IMR-90 (cell line): ENCODE measurements around the gene ZDHHC21. TPM values are rescaled to one million over a fixed set of nuclear protein-coding genes. Genes with fewer than 3 reads are reported as not detected.

Source experiments
- ATAC-seq: fragments of 200-7000 bp; cut with Tn5 transposase; 2 replicates; pipeline ENCODE4 v1.9.1; 2020; ENCODE audit warnings: low read depth, mild to moderate bottlenecking, moderate library complexity
- BruUV-seq: library from RNA; stranded (reverse); fragments of 400-500 nt; replicated peaks from 2 replicates; lab custom pipeline; 2021; lab: Mats Ljungman, UMichigan
- CTCF ChIA-PET: fragments of 300-600 bp; formaldehyde crosslinking; extraction: SDS; loops from one replicate; lab custom pipeline; 2021; ENCODE audit warnings: antibody characterized with exemption; lab: Yijun Ruan, JAX
- POLR2A ChIA-PET: fragments of 300-600 bp; sonication (Branson Sonifier 250); formaldehyde crosslinking; loops from one replicate; lab custom pipeline; 2022; ENCODE audit warnings: antibody characterized with exemption; ENCODE audit not compliant: unreplicated experiment; lab: Charles Lee
- DNase-seq: peaks from one replicate; pipeline ENCODE4 v3.0.0; 2013
- H2AFZ ChIP-seq: replicated peaks from 2 replicates; pipeline ENCODE3; 2013; ENCODE audit warnings: low read length, mild to moderate bottlenecking; ENCODE audit not compliant: poor library complexity
- H2AK5ac ChIP-seq: 2 replicates; pipeline ENCODE4 v1.6.1; 2013; ENCODE audit warnings: low read depth, low read length, inconsistent platforms
- H2AK9ac ChIP-seq: replicated peaks from 2 replicates; pipeline ENCODE3; 2013; ENCODE audit warnings: mild to moderate bottlenecking, low read depth, low read length, moderate library complexity; ENCODE audit not compliant: poor library complexity
- H2BK120ac ChIP-seq: 2 replicates; pipeline ENCODE4 v1.6.1; 2013; ENCODE audit warnings: low read depth, low read length, inconsistent platforms
- H2BK15ac ChIP-seq: 3 replicates; pipeline ENCODE4 v1.6.1; 2013; ENCODE audit warnings: low read depth, low read length, inconsistent platforms
- H2BK20ac ChIP-seq: 2 replicates; pipeline ENCODE4 v1.6.1; 2013; ENCODE audit warnings: low read depth, mild to moderate bottlenecking, inconsistent platforms, low read length, moderate library complexity
- H2BK5ac ChIP-seq: 2 replicates; pipeline ENCODE4 v1.6.1; 2013; ENCODE audit warnings: mild to moderate bottlenecking, low read depth, low read length, inconsistent platforms; ENCODE audit not compliant: poor library complexity, severe bottlenecking
- H3K14ac ChIP-seq: replicated peaks from 2 replicates; pipeline ENCODE4 v1.6.1; 2013; ENCODE audit warnings: low read depth, low read length, inconsistent platforms
- H3K18ac ChIP-seq: 2 replicates; pipeline ENCODE4 v1.6.1; 2013; ENCODE audit warnings: low read depth, low read length, control low read depth
- H3K23ac ChIP-seq: 2 replicates; pipeline ENCODE4 v1.6.1; 2013; ENCODE audit warnings: low read depth, low read length, inconsistent platforms
- H3K27ac ChIP-seq: 2 replicates; pipeline ENCODE4 v1.5.1; 2013; ENCODE audit warnings: mild to moderate bottlenecking, control low read depth, low read length; ENCODE audit not compliant: insufficient read depth
- H3K27me3 ChIP-seq: 2 replicates; pipeline ENCODE4 v1.6.1; 2013; ENCODE audit warnings: low read length; ENCODE audit not compliant: control insufficient read depth, insufficient read depth
- H3K36me3 ChIP-seq: 2 replicates; pipeline ENCODE4 v1.6.1; 2013; ENCODE audit warnings: low read length, mixed read lengths; ENCODE audit not compliant: control insufficient read depth, insufficient read depth
- H3K4ac ChIP-seq: 2 replicates; pipeline ENCODE4 v1.6.1; 2013; ENCODE audit warnings: low read depth, low read length, inconsistent platforms
- H3K4me1 ChIP-seq: 2 replicates; pipeline ENCODE4 v1.6.1; 2013; ENCODE audit warnings: low read length, mixed read lengths; ENCODE audit not compliant: control insufficient read depth, insufficient read depth
- H3K4me2 ChIP-seq: 2 replicates; pipeline ENCODE4 v1.6.1; 2013; ENCODE audit warnings: low read depth, mild to moderate bottlenecking, control low read depth, low read length, moderate library complexity
- H3K4me3 ChIP-seq: 2 replicates; pipeline ENCODE4 v1.5.1; 2013; ENCODE audit warnings: low read depth, mild to moderate bottlenecking, control low read depth, low read length, moderate library complexity; ENCODE audit not compliant: insufficient read depth
- H3K56ac ChIP-seq: 2 replicates; pipeline ENCODE4 v1.6.1; 2013; ENCODE audit warnings: low read length, inconsistent platforms; ENCODE audit not compliant: insufficient read depth; ENCODE audit errors: extremely low read depth
- H3K79me1 ChIP-seq, 2 experiments: 2 replicates each; pipeline ENCODE4 v1.6.1; 2013; ENCODE audit warnings: low read length in 2 of 2, inconsistent platforms in 1 of 2, low read depth in 1 of 2
- H3K9ac ChIP-seq: 2 replicates; pipeline ENCODE4 v1.6.1; 2013; ENCODE audit warnings: low read depth, low read length, control low read depth
- H3K9me1 ChIP-seq: 2 replicates; pipeline ENCODE4 v1.6.1; 2013; ENCODE audit warnings: low read length, inconsistent platforms; ENCODE audit not compliant: insufficient read depth
- H3K9me3 ChIP-seq: 2 replicates; pipeline ENCODE4 v1.6.1; 2013; ENCODE audit warnings: low read length; ENCODE audit not compliant: control insufficient read depth, insufficient read depth
- H4K20me1 ChIP-seq: 2 replicates; pipeline ENCODE4 v1.6.1; 2013; ENCODE audit warnings: low read length, inconsistent platforms; ENCODE audit not compliant: insufficient read depth
- H4K5ac ChIP-seq: 2 replicates; pipeline ENCODE4 v1.6.1; 2013; ENCODE audit warnings: mild to moderate bottlenecking, low read depth, low read length, control low read depth
- H4K8ac ChIP-seq, 2 experiments: 2 replicates each; pipeline ENCODE4 v1.6.1; 2013; ENCODE audit warnings: low read depth in 2 of 2, low read length in 2 of 2, control low read depth in 1 of 2, inconsistent platforms in 1 of 2
- H4K91ac ChIP-seq: 2 replicates; pipeline ENCODE4 v1.6.1; 2013; ENCODE audit warnings: low read depth, low read length, inconsistent platforms; ENCODE audit not compliant: insufficient read depth
- CEBPB ChIP-seq: IDR thresholded peaks from 2 replicates; pipeline ENCODE4 v1.6.1; 2012; ENCODE audit warnings: low read depth, low read length, improper control_type of control experiment
- MAFK ChIP-seq: IDR thresholded peaks from 2 replicates; pipeline ENCODE4 v1.6.1; 2012; ENCODE audit warnings: low read depth, low read length, improper control_type of control experiment
- MAZ ChIP-seq: IDR thresholded peaks from 2 replicates; pipeline ENCODE4 v1.6.1; 2012; ENCODE audit warnings: low read depth, mild to moderate bottlenecking, low read length, improper control_type of control experiment, moderate library complexity, borderline replicate concordance
- RAD21 ChIP-seq: IDR thresholded peaks from 2 replicates; pipeline ENCODE4 v1.6.1; 2012; ENCODE audit warnings: low read length, improper control_type of control experiment
- RCOR1 ChIP-seq: IDR thresholded peaks from 2 replicates; pipeline ENCODE4 v1.6.1; 2012; ENCODE audit warnings: mild to moderate bottlenecking, low read length, improper control_type of control experiment; ENCODE audit not compliant: insufficient replicate concordance
- RFX5 ChIP-seq: IDR thresholded peaks from 2 replicates; pipeline ENCODE4 v1.8.0; 2012; ENCODE audit warnings: low read depth, mild to moderate bottlenecking, low read length, moderate library complexity
- SMC3 ChIP-seq: fragments of 150-350 bp; IDR thresholded peaks from 2 replicates; pipeline ENCODE4 v1.6.1; 2016; ENCODE audit warnings: low read depth, mild to moderate bottlenecking, antibody characterized with exemption, low read length, moderate library complexity
- WGBS, 2 experiments: methylation state at CpG; one replicate each; pipeline versions ENCODE4 v1.1.5 to v1.1.7; 2013; ENCODE audit warnings: missing lambda C conversion rate in 2 of 2; ENCODE audit not compliant: insufficient read length in 1 of 2; ENCODE audit errors: extremely low coverage in 2 of 2; 5-methylcytosine and 5-hydroxymethylcytosine counted together
- dilution Hi-C: fragments of 300-500 bp; cut with HindIII; formaldehyde crosslinking; loops from one replicate; pipeline ENCODE4 v1.14.3; 2018; ENCODE audit warnings: low sequenced_read_pairs; ENCODE audit not compliant: unreplicated experiment
- in situ Hi-C: fragments of 300-500 bp; cut with MboI; formaldehyde crosslinking; loops from 3 replicates; pipeline ENCODE4 v1.14.3; 2019; ENCODE audit warnings: low sequenced_read_pairs, inconsistent platforms, mixed read lengths
- intact Hi-C: fragments of 100-400 bp; cut with micrococcal nuclease; formaldehyde crosslinking; loops from 2 replicates; pipeline ENCODE4 v1.10.0; 2022
- polyA plus RNA-seq, 3 experiments: library from polyadenylated mRNA; depleted of rRNA; stranded (reverse); fragments of >200 nt; gene quantifications; 2 replicates each; pipeline ENCODE4 v1.2.3, GENCODE V29; 2012; ENCODE audit warnings: low replicate concordance in 1 of 3
- total RNA-seq: library from RNA; depleted of rRNA; stranded (reverse); fragments of >200 nt; gene quantifications from 2 replicates; pipeline ENCODE4 v1.2.3, GENCODE V29; 2012
- TF ChIP-seq, protein P1 (sequence below): fragments of 150-350 bp; IDR thresholded peaks from 2 replicates; pipeline ENCODE4 v1.6.1; 2016; ENCODE audit warnings: low read depth, mild to moderate bottlenecking, low read length, moderate library complexity, borderline replicate concordance
- TF ChIP-seq, protein P2 (sequence below): conservative IDR thresholded peaks from 2 replicates; pipeline ENCODE4 v1.5.1; 2012; ENCODE audit warnings: mild to moderate bottlenecking, low read depth, low read length, improper control_type of control experiment

The ZDHHC21 gene
- total and polyA plus RNA-seq, 2 of the 4 experiments (the other 2 are of a cell fraction) = 2.8 to 4.5 TPM

DNA sequence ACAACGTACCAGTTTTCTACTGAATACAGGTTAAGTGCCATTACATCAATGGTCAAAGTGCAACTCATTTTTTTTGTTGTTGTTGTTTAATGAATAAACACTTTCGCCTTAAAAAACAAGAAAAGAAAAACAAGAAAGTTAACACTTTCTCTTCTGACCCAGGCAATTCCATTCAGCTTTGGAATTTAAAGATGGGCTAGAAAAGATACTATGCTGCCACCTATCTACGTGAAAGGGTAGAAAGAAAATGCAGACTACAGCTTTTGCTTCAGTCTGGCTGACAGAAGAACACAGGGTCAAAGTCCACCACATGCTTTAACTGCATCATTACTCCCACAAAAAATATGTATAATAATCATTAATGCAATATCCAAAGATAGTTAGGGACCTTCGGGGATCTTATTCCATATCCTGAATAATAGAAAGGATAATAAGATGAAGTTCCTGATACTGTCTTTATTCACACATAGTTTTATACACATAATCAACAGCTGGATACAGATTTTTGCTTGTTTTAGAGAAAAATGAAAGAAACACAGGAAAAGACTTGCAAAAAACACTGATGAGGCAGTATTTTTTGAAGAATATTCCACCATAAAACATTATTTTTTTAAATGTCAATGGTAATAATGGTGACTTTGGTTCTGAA is 40.4 kb downstream of the ZDHHC21 start:
- H3K4me3 ChIP-seq = no peak overlapping the region
- in situ Hi-C loops = no loop called here
- no peak overlapping the region for H2AK5ac ChIP-seq
- no peak overlapping the region for H2AFZ ChIP-seq
- no peak overlapping the region for H2BK15ac ChIP-seq
- BruUV-seq = no TSS peak
- no peak overlapping the region for H4K91ac ChIP-seq
- no peaks in the 10 kb centered on the region for H3K79me1 ChIP-seq
- H4K8ac ChIP-seq = no peak overlapping the region
- H4K5ac ChIP-seq = no peak overlapping the region
- no peaks in the 10 kb centered on the region for H3K27me3 ChIP-seq
- H3K36me3 ChIP-seq = no peaks in the 10 kb centered on the region; the same call in 1 of the 2 replicates
- no peak overlapping the region for H2BK5ac ChIP-seq
- no peak overlapping the region for H3K18ac ChIP-seq
- dilution Hi-C loops = no loop called here
- ChIA-PET CTCF (interaction anchor here (0.6 to 1.6 kb wide), 11 partner anchors 8 to 206 kb away, joined by 3 to 8 read pairs (median 4); no protein-coding TSS in a partner anchor), POLR2A (no interaction called here)
- H2BK20ac ChIP-seq = no peak overlapping the region
- no peak overlapping the region for H3K4me2 ChIP-seq
- no peak overlapping the region for H3K27ac ChIP-seq
- H3K56ac ChIP-seq = no peak overlapping the region
- H3K9me1 ChIP-seq = no peaks in the 10 kb centered on the region
- TF ChIP-seq, protein P1, sequence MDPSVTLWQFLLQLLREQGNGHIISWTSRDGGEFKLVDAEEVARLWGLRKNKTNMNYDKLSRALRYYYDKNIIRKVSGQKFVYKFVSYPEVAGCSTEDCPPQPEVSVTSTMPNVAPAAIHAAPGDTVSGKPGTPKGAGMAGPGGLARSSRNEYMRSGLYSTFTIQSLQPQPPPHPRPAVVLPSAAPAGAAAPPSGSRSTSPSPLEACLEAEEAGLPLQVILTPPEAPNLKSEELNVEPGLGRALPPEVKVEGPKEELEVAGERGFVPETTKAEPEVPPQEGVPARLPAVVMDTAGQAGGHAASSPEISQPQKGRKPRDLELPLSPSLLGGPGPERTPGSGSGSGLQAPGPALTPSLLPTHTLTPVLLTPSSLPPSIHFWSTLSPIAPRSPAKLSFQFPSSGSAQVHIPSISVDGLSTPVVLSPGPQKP = no peak
- TF ChIP-seq MAZ = no peak
- TF ChIP-seq RAD21 = peak; percentile 57
- TF ChIP-seq RCOR1 = no peak
- no peak for TF ChIP-seq CEBPB
- no peak for TF ChIP-seq MAFK
- peak; percentile 33 for TF ChIP-seq SMC3
- TF ChIP-seq, protein P2, sequence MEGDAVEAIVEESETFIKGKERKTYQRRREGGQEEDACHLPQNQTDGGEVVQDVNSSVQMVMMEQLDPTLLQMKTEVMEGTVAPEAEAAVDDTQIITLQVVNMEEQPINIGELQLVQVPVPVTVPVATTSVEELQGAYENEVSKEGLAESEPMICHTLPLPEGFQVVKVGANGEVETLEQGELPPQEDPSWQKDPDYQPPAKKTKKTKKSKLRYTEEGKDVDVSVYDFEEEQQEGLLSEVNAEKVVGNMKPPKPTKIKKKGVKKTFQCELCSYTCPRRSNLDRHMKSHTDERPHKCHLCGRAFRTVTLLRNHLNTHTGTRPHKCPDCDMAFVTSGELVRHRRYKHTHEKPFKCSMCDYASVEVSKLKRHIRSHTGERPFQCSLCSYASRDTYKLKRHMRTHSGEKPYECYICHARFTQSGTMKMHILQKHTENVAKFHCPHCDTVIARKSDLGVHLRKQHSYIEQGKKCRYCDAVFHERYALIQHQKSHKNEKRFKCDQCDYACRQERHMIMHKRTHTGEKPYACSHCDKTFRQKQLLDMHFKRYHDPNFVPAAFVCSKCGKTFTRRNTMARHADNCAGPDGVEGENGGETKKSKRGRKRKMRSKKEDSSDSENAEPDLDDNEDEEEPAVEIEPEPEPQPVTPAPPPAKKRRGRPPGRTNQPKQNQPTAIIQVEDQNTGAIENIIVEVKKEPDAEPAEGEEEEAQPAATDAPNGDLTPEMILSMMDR = peak; percentile 59
- TF ChIP-seq RFX5 = no peak
- H3K14ac ChIP-seq = no peak overlapping the region
- DNase-seq (peak; percentile 24), ATAC-seq (peak; percentile 84)
- no CpG with 5 or more reads among the region's 4 CpGs for WGBS, 2 experiments
- no peak overlapping the region for H3K9ac ChIP-seq
- no peak overlapping the region for H2BK120ac ChIP-seq
- H2AK9ac ChIP-seq = no peak overlapping the region
- H3K4ac ChIP-seq = no peak overlapping the region
- H3K4me1 ChIP-seq = no peaks in the 10 kb centered on the region
- H3K23ac ChIP-seq = no peak overlapping the region
- intact Hi-C loops = loop anchor here (1.0 to 10.0 kb wide), 2 partner anchors 37 to 1228 kb away; no protein-coding TSS in a partner anchor
- 0 out of 2 replicates have a peak, but pooled peaks cover 4% of the 10 kb centered on the region for H3K9me3 ChIP-seq
- no peaks in the 10 kb centered on the region for H4K20me1 ChIP-seq
